GM19324 (cell line): Measurements from ENCODE around the gene CPT1A.

Source experiments
- ATAC-seq: cut with Tn5 transposase; IDR thresholded peaks from one replicate; pipeline ENCODE4 v1.9.1; 2021; ENCODE audit warnings: mild to moderate bottlenecking, moderate library complexity; ENCODE audit not compliant: unreplicated experiment, low FRiP score

CPT1A gene

GRCh38 chr11:68763181-68763721 lies 78.5 kb downstream of the CPT1A start:
- no peak for ATAC-seq

DNA sequence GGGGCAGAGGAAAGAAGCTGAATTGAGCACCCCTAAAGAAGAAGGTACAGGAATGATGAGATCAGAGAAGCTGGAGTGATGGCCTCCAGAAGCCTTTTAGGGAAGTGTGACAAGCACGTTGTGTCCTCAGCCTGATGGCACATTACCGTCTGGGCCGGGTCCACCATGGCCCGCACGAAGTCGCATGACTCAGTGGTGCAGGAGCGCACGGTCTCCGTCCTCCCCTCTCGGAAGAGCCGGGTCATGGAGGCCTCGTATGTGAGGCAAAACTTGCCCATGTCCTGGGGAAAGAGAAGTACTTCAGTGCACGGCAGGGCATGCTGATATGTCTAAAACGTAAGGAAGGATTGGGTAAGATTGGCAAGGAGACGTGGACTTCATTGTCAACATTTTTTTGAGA lies 79.2 kb downstream of the CPT1A start:
- no peak for ATAC-seq

- ATAC-seq, result no peak
These were observed 79.9 kb downstream of the CPT1A start for GRCh38 chr11:68761801-68762200.

- no peak for ATAC-seq
These were observed 81.7 kb downstream of the CPT1A start for GRCh38 chr11:68759991-68760390.

DNA sequence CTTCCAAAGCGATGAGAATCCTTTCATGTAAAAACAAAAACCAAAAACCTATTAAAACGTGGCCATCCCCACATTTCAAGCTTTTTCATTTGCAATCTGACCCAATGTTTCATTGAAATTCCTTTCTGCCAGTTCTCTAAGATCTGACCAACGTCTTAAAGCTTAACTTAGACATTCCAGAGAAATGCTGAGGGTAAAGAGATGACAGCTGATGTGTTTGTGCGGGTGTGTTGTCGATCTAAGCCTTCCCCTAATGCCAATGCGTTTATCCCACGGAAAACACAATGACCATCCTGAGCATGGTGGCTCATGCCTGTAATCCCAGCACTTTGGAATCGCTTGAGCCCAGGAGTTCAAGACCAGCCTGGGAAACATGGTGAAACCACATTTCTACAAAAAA lies 84.0 kb downstream of the CPT1A start:
- no peak for ATAC-seq

GRCh38 chr11:68756171-68756766 lies 85.4 kb downstream of the CPT1A start:
- no peak for ATAC-seq

DNA sequence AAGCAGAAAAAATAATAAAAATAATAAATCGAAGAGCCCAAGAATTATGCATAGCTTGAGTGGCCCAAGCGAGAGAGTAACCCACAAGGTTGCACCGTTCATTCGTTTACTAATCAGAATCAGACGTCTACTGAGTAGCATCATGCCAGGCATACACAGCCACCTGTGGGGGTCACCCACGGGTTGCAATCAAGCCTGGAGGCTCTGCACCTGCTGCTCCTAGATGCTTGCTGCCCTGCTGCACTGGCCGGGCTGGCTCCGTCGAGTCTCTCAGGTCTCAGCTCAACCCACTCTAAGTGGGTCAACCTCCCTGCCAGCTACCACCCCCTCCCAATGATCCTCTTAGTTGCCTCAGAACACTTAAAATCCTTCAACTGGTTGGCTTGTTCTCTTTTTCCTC lies 88.4 kb downstream of the CPT1A start:
- ATAC-seq, result no peak

DNA sequence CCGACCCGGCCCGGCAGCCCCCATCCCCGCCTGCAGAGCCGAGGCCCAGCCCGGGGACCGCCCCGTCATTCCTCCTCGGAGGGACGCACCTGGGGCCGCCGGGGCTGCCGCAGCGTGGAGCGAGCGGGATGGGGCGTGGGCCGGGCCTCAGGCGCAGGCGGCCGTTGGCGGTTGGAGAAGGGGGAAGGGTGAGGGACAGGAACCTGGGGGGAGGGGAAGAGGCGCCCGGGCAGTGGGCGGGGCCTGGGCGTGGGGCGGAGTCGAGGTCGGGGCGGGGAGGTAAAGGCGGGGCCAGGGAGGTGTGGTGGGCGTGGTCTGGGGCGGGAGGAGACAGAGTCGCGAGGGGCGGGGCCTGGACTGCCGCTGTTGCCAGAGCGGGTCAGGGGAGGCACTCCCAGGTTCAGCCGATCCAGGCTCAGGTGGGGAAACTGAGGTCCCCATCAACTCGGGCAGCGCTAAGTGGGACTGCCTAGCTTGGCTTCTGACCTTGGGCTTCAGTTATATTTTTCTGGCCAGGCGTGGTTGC lies 90.3 kb downstream of the CPT1A start, which contains the start of gene TESMIN:
TESMIN (minus strand) TSS at position 190 of the 526 bp plus-strand sequence. CDS start 860 bp downstream, outside the sequence.
- ATAC-seq, result no peak

- no peak for ATAC-seq
These were observed 90.8 kb downstream of the CPT1A start for GRCh38 chr11:68751004-68751325.

GRCh38 chr11:68750195-68751003 lies 91.3 kb downstream of the CPT1A start:
- ATAC-seq, result no peak

DNA sequence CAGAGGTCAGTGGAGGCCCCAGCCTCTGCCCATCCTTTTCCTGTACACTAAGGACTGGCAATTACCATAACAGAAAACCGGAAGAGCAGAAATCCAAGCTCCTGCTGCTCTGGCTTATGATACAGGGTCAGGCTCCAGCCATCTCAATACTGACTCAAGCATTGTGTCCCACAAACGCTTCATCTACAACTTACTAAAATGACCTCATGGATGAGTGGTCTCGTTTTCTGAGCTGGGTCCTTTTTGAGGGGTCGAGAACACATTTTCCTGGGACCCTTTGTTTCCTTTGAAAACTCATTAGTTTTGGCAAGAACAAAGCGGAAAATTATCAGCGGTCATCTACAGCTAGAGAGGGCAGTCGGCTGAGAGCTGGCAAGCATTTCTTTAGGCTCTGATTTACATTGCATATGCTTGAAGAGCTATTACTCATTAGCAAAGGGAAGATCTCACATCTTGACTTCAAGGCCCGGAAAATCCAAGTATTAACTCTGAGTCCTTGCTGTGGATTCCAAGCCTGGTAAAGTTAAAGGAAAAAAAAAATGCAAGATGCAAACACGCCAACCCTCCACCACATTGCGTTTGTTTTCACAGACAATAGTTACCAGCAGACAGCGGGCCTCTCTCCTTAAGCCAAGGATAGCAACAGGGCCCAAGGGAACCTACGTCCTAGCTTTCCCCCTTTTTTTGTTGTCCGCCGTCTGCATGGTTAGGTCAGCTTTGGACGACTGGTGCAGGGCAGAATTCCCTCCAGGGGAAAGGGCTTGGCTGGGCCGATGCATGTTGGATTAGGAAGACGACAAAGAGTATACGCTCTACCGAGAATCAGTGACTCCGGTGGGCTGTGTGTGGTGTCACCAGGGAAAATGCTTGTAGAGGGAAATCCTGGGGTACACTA lies 92.2 kb downstream of the CPT1A start:
- ATAC-seq, result no peak

GRCh38 chr11:68748061-68748460 lies 93.7 kb downstream of the CPT1A start:
- ATAC-seq, result no peak

GRCh38 chr11:68743539-68743938 lies 98.2 kb downstream of the CPT1A start:
- no peak for ATAC-seq

DNA sequence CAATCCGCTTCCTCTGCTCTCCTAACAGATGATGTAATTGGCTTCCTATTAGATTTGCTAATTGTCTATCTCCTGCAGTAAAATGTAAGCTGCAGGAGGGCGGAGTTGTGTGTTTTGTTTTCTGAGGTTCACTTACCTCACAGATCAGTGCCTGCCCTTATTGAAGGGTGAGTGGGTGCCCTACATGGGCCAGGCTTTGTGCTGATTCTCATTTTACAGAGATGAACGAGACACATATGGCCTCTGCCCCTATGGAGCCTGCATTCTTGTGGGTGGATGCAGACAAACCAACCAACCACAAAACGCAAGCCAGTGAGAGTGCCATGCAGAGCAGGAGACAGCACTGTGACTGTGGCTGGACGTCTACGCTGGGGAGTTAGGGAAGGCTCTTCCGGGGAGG lies 100.3 kb downstream of the CPT1A start:
- ATAC-seq, result no peak

- no peak for ATAC-seq
These were observed 106.1 kb downstream of the CPT1A start for GRCh38 chr11:68735646-68736045.

DNA sequence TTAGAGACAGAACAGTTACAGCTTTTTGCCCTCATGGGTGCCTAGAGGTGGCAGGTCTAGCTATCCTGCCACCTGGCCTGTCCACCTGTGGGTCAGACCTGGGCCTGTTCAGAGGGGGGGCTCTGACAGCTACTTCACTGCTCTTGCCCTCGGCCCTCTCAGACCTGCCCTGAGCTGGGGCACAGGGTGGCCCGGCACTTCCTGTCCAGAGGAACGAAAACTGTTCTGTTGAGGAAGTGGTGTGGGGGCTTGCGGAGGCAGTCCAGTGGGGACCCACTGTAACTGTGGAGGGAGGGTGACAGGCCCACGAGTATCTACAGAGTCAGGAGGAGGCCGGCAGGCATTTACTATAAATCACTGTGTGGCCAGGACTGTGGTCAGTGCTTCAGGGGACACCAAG lies 106.6 kb downstream of the CPT1A start:
- ATAC-seq, result no peak

GRCh38 chr11:68734111-68734510 lies 107.6 kb downstream of the CPT1A start:
- ATAC-seq, result no peak

DNA sequence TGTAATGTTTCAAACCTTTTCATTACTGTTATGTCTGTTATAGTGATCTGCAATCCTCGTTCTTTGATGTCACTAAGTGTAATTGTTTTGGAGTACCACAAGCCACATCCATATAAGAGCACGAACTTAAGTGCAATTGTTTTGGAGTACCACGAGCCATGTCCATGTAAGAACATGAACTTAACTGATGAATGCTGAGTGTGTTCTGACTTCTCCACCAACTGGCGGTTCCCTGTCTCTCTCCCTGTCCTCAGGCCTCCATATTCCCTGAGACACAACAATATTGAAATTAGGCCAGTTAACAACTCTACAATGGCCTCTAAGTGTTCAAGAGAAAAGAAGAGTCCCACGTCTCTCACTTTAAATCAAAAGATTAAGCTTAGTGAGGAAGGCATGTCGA lies 113.9 kb downstream of the CPT1A start:
- ATAC-seq, result no peak

GRCh38 chr11:68724293-68724692 lies 117.4 kb downstream of the CPT1A start:
- ATAC-seq, result no peak

DNA sequence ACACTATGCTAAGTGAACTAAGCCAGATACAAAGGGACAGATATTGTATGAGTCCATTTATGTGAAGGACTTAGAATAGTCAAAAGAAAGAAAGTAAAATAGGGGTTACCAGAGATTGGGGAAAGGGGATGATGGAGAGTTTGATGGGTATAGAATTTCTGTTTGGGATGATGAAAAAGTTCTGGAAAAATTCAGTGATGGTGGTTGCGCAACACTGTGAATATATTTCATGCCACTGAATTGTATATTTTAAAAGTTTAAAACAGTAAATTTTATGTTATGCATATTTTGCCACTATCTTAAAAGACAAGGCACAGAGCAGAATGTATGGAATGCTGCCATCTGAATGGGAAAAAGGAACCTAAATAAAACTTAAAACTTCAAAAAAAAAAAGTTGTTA lies 119.6 kb downstream of the CPT1A start:
- ATAC-seq, result no peak

DNA sequence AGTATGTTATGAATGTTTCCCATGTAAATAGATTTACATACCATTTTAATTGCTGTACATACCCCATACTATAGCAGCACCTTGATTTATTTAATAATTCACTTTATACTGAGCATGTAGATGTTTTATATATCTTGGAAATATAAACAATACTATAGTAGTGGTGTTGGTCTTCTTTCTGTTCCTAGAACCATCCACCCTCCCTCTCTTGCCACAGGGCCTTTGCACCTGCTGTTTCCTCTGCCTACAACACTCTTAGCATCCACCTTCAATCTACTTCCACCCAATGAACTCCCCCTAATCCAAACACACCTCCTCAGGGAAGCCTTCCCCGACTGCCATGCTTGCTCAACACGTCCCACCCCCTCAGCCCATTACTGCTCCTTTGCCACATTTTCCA lies 120.6 kb downstream of the CPT1A start:
- ATAC-seq, result no peak
